ENCODE results near the gene SRGAP1.

- TF ChIP-seq CTCF (tag by site-specific recombination; IDR thresholded peaks at IDR 0.05), result no peak
- TF ChIP-seq YY1 (tag by site-specific recombination; IDR thresholded peaks at IDR 0.05), result no peak
- TF ChIP-seq RBAK (tag by site-specific recombination; IDR thresholded peaks at IDR 0.05), result no peak
- no peak for TF ChIP-seq TSHZ1 (tag by site-specific recombination; IDR thresholded peaks at IDR 0.05; ENCODE audit: borderline replicate concordance)
- TF ChIP-seq PBX3 (CRISPR knock-in tag; IDR thresholded peaks at IDR 0.05), result no peak
- no peak for TF ChIP-seq ZSCAN18 (tag by site-specific recombination; IDR thresholded peaks at IDR 0.05)
- no peak for TF ChIP-seq ZNF266 (tag by site-specific recombination; IDR thresholded peaks at IDR 0.05; ENCODE audit: low read depth)
- TF ChIP-seq ZNF600 (tag by site-specific recombination; IDR thresholded peaks at IDR 0.05), result no peak
- TF ChIP-seq ZNF121 (tag by site-specific recombination; IDR thresholded peaks at IDR 0.05), result no peak
- TF ChIP-seq TCF7L2 (IDR thresholded peaks at IDR 0.05; ENCODE audit: borderline replicate concordance, low read depth, low read length), result no peak
- TF ChIP-seq ZNF660 (tag by site-specific recombination; IDR thresholded peaks at IDR 0.05), result no peak
- no peak for TF ChIP-seq ZNF513 (tag by site-specific recombination; IDR thresholded peaks at IDR 0.05)
Measured at GRCh38 chr12:63875703-63876102, 31.2 kb downstream of the SRGAP1 start.
